HG02970 (cell line): ENCODE data around the gene ZNF613.
"Not testable (repeated sequence)": the region's sequence is repeated elsewhere in the genome, so short reads cannot be mapped to it uniquely, and the experiment has no call there.

Experiments used
- ATAC-seq: cut with Tn5 transposase; IDR thresholded peaks from one replicate; pipeline ENCODE4 v1.9.1; 2021; ENCODE audit warnings: mild to moderate bottlenecking, moderate library complexity, moderate number of reproducible peaks; ENCODE audit not compliant: unreplicated experiment, low FRiP score

The ZNF613 gene

GRCh38 chr19:51926784-51927741 is at the start of gene ZNF613:
ZNF613 (plus strand) TSS chr19:51927472; CDS start chr19:51936221, 8,749 bp downstream.
- ATAC-seq: peak; percentile 90

DNA sequence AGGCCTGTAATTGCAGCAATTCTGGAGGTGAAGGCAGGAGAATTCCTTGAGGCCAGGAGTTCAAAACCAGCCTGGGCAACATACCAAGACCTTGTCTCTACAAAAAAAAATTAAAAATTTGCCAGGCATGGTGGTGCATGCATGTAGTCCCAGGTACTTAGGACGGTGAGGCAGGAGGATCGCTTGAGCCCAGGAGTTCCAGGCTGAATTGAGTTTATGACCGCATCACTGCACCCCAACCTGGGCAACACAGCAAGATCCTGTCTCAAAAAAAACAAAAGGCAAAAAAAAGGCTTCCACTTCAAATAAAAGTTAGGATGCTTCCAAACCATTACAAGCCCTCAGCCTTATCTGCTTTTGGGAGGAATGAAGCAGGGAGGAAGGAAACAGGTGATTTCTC is 44.8 kb upstream of the ZNF613 start:
- no peak for ATAC-seq

DNA sequence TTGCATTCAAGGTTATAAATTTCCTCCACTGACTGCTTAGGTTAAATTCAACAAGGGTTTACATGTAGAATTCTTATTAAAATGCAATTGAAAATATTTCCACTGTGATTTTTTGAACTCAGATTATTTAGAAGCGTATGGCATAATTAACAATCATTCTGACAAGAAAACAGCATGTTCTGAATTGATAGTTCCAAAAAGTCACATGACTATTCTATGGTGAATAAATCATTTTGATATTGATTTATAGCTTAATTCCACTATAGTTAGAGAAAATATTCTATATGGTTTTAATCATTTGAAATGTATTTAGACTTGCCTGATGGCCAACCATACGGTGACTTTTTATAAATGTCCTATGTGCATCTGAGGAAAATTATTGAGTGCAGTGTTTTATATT is 42.6 kb upstream of the ZNF613 start:
- ATAC-seq: no peak

GRCh38 chr19:51887522-51888498 is 39.5 kb upstream of the ZNF613 start, which contains the start of gene ZNF577:
ZNF577 (minus strand) TSS chr19:51887951; CDS start chr19:51880382, 7,569 bp downstream.
- no peak for ATAC-seq

- no peak for ATAC-seq
Observed at GRCh38 chr19:51889934-51890333, 37.3 kb upstream of the ZNF613 start.

- ATAC-seq: no peak
Observed at GRCh38 chr19:51891193-51891747, 36.0 kb upstream of the ZNF613 start.

DNA sequence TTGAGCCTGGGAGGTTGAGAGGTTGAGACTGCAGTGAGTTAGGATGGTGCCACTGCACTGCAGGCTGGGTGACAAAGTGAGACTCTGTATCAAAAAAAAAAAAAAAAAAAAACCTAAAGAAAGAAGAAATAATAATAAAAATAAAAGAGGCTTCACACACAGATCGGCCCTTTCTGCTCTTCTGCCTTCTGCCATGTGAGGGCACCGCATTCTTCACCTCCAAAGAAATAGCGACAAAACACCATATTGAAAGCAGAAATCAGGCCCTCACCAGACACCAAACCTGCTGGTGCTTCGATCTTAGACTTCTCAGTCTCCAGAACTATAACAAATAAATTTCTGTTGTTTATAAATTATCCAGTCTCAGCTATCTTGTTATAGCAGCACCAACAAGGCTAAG is 25.4 kb upstream of the ZNF613 start:
- no peak for ATAC-seq

DNA sequence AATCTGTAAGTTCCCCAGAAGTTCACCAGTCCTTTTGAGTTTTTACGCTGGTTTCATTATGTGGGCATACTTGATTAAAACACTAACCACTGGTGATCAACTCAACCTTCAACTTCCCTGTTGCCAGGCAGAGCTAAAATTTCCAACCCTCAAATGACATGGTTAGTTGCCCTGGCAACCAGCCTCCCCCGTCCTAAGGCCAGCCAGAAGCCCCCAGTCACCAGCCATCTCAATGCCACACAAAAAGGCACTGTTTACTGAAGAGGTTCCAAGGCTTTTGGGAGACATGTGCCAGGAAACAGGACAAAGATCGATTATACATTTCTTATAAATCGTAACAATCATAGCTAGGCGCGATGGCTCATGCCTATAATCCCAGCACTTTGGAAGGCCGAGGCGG is 24.1 kb upstream of the ZNF613 start:
- no peak for ATAC-seq

DNA sequence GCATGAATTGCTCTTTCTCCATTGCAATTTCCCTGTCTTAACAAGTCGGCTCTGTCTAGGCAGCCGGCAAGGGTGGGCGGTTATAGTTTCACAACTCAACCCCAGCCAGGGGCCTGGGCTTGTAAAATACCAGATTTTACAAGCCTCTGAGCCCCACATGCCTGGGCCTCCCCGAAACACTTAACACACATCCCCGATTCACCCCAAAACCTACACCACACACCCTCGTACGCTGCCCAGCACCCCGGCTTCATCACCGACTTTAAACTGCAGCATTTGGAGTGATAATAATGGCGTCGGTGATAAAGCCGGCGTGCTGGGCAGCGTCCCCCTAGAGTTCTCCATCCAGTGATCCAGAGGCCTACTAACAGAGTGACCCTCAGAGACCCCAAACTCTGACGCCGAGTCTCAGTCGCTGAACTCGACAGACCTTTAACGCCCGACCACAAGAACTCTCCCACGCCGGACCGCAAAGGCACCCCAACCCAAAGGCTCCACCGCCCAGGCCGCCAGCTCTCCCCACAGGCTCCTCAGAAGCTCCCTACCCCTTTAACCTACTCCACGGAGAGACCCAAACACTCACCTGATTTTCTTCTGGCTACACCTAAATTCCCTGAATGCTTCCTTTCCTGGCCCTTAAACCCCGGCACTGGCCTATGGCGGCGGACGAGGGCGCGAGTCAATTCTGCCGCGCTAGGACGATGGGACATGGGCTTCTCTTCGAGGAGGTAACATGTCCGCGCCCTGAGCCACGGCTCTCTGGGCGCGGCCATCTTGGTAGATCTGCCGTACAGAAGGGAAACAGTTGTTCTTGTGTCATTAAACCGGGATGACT is 22.7 kb upstream of the ZNF613 start, which contains the start of gene ZNF649:
ZNF649 (minus strand) TSS at position 687 of the 835 bp plus-strand sequence. CDS start 4,910 bp downstream, outside the sequence.
- peak; percentile 66 for ATAC-seq

DNA sequence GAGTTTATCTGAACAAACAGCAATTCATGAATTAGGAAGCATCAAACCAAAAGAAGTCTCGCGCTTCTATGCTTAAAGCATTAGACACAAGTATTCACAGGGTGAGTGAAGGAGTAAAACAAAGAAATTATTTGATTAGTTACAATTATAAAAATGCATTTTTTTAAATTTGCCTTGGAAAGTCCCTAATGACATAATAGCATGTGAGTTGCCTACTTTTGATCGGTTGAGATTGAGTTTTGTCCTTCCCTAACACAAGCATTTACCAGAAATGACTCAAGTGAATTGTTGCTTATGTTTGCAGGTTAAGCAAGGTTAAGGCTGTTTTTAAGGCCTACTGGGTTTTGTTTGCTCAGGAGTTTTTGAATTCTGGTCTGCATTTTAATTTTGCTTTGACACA is 22.1 kb upstream of the ZNF613 start:
- no peak for ATAC-seq

DNA sequence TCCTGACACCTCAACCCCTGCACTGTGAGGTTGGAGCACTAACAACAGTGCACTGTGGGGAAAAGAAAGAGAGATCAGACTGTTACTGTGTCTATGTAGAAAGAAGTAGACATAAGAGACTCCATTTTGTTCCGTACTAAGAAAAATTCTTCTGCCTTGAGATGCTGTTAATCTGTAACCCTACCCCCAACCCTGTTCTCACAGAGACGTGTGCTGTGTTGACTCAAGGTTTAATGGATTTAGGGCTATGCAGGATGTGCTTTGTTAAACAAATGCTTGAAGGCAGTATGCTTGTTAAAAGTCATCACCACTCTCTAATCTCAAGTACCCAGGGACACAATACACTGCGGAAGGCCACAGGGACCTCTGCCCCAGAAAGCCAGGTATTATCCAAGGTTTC is 21.6 kb upstream of the ZNF613 start:
- ATAC-seq: not testable (repeated sequence)

- not testable (repeated sequence) for ATAC-seq
Observed at GRCh38 chr19:51906108-51906507, 21.2 kb upstream of the ZNF613 start.

- ATAC-seq: not testable (repeated sequence)
Observed at GRCh38 chr19:51907981-51908380, 19.3 kb upstream of the ZNF613 start.

DNA sequence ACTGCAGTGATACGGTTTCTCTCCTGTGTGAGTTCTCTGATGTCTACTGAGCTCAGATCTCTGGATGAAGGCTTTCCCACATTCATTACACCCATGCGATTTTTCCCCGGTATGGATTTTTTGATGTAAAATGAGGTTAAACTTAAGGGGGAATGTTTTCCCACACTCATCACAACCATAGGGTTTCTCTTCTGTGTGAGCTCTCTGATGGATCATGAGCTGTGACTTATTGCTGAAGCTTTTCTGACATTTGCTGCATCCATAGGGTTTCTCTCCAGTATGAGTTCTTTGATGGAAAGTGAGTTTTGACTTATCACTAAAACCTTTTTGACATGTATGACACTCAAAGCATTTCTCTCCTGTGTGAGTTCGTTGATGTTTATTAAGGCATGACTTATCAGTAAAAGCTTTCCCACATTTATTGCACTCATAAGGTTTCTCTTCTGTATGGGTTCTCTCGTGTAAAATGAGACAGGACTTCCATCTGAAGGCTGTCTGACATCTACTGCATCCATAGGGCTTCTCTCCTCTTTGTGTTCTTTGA is 11.9 kb upstream of the ZNF613 start:
- no peak for ATAC-seq

GRCh38 chr19:51916167-51916566 is 11.1 kb upstream of the ZNF613 start:
- no peak for ATAC-seq

DNA sequence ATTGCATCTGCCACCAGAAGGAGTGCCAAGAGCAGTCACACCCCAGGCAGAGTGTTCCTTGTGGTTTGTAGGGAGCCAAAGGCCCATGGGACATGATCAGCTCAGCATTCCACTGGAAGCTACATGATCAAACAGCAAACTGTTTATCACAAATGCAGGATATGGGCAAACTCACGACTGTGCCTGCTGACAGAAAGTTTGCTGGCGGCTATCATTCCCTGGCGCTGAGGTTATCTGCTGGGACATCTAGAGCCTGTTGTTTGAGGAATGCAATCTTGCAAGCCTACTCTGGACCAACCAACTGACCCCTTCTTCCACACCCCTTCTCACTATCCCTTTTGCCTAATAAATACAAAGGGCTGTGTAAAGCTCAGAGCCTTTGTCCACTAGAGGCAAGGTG is 7.7 kb upstream of the ZNF613 start:
- no peak for ATAC-seq

DNA sequence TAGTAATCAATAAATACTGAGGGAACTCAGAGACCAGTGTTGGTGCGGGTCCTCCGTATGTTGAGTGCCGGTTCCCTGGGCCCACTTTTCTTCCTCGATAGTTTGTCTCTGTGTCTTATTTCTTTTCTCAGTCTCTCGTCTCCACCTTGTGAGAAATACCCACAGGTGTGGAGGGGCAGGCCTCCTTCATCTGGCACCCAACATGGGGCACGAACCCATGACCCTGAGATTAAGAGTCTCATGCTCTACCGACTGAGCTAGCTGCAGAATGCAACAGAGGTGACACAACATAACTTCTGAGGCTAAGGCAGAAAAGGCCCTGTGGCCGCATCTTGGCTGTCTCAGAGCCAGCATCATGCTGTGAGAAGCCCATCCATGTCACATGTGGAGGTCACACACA is 5.3 kb upstream of the ZNF613 start:
- no peak for ATAC-seq

DNA sequence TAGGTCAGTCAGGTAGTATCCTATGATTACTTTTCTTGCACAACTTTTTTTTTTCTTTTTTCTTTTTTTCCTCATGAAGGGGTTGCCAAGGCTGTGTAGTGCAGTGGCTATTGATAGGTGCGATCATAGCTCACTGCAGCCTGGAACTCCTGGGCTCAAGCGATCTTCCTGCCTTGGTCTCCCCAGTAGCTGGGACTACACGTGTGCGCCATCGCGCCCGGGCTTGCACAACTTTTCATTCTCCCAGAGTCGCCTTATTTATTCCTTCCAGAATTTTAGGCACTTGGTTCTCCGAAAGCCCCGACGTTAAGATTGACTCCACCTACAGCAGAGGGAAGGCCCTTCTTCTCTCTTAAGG is 867 bp upstream of the ZNF613 start:
- no peak for ATAC-seq

GRCh38 chr19:51927859-51928258 is 587 bp downstream of the ZNF613 start:
- no peak for ATAC-seq
